Smooth muscle cell of the brain vasculature (primary cell): ENCODE data around the gene SLC4A11.
"Not testable (repeated sequence)": the region's sequence is repeated elsewhere in the genome, so short reads cannot be mapped to it uniquely, and the experiment has no call there.

ENCODE experiments used
- DNase-seq: peaks from one replicate; pipeline ENCODE4 v3.0.0-alpha.2; 2012; ENCODE audit warnings: low read depth, low spot score

SLC4A11 gene

DNA sequence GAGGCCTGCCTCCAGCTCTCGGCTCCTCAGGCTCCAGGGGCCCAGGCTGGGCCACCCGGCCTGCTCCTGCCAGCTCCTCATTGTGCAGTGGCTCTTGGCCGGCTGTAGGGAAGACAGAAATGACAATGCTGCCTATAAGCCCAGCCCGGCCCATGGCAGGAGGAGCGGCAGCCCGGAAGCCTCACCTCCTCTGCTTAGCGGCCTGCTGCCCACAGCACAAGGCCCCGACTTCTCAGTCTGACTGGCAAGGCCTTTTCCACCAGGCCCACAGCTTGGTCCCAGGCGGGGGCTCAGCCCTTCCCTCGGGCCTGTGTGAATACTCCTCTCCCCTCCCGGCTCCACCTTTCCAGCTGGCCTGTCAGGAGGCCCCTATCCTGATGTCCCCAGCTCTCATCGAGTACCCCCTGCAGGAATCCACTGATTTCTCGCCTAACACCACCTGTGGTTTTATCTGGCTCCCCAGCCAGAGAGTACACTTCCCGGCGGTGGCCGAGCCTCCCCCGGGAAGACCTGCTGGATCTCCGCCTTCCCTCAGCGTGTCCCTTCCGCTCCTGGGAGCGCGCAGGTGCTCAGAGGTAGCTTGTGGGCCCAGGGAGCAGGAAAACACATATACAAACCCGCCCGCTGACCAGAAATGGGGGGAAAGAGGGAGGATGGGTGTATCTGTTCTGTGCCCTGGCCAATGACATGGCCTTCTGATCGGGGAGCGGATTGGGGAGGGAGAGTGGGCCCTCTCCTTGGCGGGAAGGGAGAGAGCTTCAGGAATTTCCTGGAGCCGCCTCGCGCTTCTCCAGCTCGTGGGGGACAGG is 35.5 kb downstream of the SLC4A11 start:
- no peak for DNase-seq

DNA sequence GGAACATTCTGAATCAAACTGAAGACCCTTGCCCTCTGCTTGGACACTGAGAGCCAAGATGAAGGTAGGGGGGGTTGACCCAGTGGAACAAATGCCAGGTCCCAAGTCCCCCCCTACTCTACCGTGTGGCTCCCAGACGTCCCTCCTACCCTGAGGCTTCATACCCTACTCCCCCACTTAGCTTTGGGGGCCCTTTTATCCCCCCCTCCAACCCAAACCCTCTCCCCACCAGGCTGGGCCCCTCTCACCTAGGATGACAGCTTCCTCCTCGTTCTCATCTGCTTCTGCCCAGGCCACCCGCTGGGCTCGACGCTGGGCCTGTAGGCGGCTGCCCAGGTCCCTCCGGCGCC is 36.0 kb downstream of the SLC4A11 start:
- no peak for DNase-seq

DNA sequence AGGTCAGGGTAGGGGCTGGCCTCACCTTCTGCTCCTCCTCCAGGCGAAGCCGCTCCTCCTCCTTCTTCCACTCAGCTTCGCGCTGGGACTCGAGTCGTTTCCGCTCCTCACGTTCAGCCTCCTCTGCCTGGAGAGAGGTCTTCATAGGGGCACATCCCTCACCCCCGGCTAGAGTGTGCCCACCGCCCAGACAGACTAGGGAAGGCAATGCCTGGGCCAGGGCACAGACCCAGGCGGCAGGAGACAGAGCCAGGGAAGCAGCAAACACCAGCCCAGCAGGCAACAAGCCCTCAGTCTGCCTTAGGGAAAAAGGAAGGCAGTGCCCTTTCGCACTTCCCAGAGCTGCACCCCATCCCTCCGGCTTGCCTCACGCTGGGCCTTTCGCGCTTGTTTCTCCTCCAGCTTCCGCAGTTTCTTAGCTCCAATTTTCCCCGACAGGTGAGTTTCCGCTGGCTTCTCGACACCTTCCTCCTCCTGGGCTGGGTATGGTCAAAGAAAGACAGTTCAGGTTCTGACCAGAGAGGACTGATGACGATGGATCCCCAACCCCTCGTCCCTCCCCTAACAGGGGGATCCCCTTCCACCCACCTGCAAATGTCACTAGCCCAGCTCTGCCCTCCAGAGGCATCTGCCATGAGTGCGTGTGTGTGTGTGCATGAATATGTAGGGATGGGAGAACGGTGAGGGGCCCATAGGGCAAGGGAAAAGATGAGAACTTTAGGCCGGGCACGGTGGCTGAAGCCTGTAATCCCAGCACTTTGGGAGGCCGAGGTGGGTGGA is 38.8 kb downstream of the SLC4A11 start:
- no peak for DNase-seq

DNA sequence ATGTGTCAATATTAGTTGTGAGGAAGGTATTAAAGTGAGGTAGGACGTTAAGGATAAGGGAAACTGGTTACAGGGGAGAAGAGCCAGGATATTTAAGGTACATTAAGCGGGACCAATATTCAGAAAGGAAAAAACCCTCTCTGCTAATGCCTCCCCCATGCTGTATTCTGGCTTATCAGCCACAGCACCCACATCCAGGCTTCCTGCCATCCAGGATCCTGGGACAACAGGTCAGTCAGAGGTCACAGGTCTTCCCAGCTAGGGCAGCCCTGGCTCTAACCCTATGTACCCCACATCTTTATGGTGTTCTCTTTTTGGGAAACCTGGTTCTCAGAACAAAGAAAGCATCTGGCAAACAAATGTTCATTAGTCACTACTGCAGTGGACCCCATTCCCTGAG is 39.8 kb downstream of the SLC4A11 start:
- DNase-seq = no peak

DNA sequence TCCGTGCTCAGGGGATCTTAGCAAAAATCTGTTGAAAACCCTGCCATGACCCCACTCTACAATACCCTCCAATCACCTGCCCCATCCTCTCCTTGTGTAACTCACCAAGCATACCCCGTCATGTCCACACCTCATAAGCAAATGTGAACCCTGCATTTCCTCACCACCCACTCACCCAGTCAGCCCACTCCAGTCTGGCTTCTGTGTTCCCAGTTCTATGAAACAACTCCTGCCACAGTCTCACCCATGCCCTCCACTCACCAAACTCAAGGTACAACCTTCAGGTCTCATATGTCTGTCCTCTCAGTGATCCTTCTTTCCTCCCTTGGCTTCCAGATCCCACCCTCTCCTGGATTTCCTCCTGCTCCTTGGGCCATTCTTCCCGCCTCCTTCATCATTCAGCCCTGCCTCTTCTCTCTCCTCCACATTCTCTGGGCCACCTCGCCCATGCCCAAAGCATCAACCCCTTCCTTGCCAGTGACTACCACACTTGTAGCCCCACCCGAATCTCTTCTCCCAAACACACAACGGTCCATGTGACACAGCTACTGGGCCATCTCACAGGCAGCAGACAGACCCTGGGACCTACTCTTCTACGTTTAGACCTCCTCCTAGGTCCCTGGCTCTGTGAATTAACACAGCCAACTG is 43.3 kb downstream of the SLC4A11 start:
- DNase-seq = no peak

DNA sequence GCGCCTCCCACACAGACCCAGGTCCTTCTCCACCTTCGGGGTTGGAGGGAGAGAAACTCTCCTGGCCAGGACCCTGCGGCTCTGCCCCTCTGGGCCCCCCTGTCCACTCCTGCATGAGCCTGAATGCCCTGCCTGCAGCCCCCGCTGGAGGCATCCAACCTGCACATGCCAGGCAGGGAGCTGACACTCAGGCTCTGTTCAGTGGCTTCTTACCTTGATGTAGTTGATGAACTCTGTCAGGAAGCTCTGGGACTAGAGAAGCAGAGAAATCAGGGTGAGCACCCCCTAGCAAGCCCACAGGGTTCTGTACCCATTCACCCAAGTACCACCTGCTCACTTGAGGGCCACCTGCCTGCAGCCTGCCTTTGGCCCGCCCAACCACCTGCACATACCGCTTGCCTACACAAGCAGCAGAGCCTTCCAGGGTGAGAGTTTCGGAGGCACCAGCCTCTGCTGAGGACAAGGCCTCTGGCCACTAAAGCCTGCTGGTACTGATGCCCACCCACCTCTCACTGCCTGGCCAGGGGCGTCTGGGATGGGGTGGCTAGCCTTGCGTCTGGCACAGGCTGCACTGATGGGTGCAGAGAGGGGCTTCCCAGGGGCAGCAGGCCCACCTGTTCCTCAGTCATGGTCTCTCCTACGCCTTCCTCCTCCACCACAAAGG is 44.2 kb downstream of the SLC4A11 start:
- no peak for DNase-seq

DNA sequence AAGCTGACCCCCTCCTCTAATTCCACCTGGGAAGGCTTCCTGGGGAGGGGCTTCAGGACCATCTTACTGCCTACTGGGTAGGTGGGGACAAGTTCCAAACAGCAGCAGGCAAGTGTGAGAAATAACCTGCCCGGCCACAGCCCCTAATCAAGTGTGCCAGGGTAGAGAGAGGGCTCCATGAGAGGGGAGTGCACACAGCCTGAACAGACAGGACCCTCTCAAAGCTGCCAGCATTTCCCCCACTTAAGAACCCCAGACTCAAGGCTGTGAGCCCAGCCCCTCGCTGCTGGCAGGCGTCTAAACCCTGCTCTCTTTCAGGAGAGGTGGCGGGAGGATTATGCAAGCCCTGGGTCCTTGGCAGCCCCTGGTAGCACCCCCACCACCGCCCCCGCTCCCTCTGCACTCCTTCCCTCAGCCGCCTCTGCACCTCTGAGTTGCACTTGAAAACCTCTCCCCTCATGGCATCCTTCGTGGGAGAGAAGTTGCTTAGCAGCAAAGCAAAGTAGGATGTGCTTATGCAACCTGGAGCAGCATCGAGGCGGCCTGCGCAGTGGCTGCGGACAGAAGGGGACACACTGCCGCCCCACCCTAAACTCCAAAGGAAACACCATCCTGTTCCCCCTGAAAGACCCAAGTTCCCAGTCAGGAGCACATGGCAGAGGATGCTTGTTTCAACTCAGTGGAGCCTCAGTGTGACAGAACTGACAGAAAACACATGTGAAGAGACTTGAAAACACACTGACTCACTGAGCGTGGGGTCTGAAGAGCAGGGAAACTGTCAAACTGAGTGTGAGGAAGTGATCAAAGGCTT is 45.0 kb downstream of the SLC4A11 start:
- DNase-seq = no peak

DNA sequence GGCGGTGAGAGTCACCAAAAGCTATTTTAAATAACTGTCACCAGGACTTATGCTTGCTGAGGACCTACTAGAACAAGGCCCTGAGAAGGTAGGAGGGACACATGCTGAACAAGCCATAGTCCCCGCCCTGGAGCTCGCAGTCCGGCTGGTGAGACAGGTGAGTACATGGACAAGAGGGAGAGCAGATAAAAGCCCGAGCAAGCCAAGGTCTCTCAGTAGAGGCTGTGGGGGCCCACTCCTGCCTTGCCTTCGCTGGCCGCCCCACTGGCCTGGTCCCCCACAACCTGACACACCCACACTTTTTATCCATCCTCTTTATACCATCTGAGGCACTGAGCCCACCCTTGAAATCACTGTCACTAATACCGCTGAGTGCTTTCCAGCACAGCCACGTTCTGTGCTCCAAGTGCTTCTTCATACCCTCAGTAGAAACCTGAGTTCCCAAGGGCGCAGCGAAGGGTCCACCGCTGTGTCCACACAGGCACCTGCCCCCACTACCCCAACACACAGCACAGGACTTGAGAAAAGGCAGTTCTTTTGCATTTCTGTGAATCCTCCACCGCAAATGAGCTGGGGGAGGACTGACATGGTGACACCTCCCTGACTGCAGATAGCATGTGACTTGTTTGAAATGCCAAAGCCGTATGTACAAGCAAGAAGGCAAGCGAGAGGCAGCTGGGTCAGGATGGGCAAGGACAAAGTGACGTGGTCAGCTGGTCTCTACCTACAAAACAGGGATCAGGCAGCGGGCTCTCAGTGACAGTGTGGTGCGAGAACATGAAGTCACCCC is 46.6 kb downstream of the SLC4A11 start:
- DNase-seq = no peak

DNA sequence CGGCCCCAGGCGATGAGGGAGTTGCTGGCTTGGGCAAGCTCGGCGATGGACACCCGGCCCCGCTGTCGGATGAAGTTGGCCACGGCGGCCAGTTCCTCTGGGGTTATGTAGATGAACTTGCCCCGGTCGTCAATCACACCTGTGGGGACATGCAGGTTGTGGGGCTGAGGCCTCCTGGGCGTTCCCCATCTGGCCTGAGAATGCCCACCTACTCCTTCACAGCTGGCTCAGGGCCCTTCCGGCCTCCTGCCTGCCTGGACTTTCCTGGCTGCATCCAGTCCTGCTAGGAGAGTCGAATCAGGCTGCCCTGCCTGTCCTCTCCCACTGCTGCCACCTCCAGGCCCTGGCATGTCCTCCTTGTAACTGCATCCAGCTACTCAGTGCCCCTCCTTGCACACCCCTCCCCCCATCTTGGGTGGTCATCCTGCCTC is 48.3 kb downstream of the SLC4A11 start:
- DNase-seq = no peak

DNA sequence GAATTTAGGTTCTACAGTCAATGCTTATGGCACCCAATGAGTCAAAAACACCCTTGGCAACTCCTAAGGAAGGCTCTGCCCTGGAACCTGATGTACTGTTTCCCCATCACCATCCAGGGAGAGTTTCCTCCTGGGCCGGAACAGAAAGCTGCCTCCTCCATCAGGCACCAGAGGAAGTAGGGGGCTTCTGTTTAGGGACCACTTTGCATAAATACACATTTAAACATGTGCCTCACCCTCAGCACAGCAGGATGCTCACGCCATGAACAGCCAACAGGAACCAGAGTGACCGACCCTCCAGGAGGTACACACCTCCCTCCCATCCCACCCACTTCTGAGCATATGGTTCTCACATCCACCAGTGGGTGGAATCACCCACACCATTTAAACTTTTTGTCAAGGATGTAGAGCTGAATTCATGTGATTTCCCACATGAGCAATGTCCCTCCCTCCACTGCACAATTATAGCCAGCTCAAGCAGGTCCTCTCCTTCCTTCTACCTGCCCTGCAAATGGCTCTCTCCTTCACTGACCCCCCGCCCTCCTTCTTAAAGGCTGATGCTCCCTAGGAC is 49.3 kb downstream of the SLC4A11 start:
- DNase-seq = no peak

DNA sequence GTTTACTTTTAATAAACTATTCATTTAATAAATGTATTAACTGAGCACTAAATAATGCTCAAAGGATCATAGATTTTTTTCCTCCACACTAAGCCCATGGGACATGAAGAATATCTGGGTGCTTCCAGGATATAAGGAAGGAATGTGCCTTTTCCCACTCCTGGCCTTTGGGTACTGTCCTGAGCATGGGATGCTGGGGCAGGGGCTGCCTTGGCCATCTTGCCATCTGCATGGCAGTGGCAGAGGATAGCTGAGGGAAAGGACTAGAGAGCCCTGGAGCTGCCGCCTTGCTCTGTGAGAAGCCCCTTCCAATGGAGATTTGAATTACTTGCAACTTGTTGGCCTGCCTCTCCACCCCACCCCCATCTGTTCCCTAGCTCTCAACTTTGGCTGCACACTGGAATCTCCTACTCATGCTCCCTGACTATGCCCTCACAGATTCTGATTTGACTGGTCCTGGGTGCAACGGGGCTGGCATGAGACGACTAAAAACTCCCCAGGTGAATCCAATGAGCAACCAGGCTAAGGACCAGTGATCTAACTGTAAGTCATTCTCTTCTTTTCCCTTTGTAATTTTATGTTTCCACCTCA is 50.1 kb downstream of the SLC4A11 start:
- no peak for DNase-seq

DNA sequence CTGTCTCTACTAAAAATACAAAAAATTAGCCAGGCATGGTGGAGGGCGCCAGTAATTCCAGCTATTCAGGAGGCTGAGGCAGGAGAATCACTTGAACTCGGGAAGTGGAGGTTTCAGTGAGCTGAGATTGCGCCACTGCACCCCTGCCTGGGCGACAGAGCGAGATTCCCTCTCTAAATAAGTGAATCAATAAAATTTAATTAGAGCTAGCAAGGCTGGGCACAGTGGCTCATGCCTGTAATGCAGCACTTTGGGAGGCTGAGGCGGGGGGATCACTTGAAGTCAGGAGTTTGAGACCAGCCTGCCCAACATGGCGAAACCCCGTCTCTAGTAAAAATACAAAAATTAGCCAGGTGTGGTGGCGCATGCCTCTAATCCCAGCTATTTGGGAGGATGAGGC is 51.1 kb downstream of the SLC4A11 start:
- DNase-seq = not testable (repeated sequence)

DNA sequence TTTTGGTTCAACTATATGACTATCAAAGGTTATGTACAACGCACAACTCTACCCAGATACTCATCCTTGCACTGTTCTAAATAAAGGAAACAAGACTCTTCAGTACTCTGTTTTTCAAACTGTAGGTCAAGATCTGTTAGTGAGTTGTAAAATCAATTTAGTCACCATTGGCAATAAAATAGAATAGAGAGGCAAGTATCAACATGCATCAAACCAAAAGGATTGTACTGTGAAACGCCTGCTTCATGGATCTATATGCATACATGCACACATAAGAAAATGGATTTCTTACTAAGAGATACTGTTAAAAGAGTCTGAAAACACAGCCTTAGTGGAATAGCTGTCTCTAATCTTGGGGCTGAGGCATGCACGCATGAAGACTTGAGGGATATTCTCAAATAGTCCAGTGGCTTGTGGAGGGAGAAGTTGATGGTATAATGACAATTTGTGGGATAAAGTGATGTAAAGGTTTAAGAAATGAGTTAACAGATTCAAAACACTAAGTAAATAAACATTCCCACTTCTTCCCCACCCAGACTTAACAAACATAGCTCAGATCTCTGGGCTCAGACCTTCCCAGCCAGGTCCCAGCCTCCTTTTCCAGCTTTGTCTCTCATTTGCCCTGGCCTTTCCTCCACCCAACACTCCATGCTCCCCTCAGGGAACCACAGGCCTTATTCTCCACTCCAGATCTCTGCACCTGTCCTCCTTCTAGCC is 54.9 kb downstream of the SLC4A11 start:
- DNase-seq = no peak

DNA sequence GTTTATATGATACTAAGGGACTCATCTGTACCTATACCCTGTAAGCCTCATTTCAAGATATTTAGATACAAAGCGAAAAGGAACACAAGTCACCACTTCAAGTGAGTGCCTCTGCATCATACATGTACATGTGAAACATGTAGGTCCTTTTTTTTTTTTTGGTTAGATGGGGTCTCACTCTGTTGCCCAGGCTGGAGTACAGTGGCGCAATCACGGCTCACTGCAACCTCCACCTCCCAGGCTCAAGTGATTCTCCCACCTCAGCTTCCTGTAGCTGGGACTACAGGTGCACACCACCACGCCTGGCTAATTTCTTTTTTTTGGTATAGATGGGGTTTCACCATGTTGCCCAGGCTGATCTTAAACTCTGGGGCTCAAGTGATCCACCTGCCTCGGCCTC is 56.6 kb downstream of the SLC4A11 start:
- not testable (repeated sequence) for DNase-seq

DNA sequence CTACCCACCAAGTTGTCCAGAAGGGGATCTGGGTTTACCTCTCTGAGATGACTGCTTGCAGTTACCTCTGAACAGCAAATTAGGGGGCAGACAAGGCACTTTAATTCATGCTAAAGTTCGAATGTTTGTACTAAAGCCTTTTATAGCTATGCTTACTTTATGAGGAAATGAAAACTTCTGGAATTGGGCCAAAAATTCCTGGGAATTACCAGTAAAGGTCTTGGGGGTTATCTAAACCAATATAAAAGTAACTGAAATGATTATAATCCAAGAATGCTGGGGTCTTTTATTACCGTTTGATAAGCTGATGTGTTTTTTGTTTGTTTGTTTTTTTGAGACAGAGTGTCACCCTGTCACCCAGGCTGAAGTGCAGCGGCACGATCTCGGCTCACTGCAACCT is 57.7 kb downstream of the SLC4A11 start:
- no peak for DNase-seq

DNA sequence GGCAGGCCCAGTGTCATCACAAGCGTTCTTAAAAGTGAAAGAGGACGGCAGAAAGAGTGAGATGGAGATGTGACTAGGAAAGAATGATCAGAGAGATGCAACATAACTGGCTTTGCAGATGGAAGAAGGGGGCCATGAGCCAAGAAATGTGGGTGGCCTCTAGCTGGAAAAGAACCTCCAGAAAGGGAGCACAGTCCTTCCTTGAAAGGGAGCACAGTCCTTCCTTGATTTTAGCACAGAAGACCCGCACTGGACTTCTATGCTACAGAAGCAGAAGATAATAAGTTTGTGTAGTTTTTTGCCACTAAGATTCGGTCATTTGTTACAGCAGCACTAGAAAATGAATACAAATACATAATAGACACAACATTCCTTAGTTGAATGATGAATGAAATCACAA is 58.7 kb downstream of the SLC4A11 start:
- no peak for DNase-seq

DNA sequence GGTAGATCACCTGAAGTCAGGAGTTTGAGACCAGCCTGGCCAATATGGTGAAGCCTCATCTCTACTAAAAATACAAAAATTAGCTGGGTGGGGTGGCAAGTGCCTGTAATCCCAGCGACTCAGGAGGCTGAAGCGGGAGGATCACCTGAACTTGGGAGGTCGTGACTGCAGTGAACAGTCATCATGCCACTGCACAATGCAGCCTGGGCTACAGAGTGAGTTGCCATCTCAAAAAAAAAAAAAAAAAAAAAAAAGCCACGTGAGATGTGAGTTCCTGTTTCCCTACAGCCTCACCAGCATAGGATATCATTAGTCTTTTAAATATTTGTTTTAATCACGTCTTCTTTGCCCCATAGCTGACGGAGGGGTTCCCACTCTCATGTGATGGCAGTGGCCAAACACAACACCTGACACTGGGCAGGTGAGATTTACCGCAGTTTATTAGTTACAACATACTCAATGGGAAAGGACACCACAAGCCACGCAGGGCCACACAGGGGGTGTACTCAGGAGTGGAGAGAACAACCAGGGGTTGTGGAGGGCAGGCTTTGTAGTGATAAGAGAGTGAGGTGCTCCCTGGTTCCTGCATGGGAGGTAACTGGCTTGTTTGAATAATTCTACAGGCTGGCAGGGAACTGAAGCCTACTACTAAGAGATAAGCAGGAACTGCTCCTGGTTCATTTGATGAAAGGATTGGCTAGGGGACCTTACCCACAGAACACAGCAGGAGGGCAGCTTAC is 61.1 kb downstream of the SLC4A11 start:
- DNase-seq = no peak
